PC-9 (cell line): Measurements from ENCODE around the gene COX6B1.

ENCODE experiments used
- CTCF ChIP-seq: fragments of 200-600 bp; sonication (generic); conservative IDR thresholded peaks from 2 replicates; pipeline ENCODE4 v1.6.1; 2017; ENCODE audit warnings: mixed run types, antibody characterized with exemption, mild to moderate bottlenecking, moderate library complexity
- EZH2 ChIP-seq: fragments of 200-600 bp; sonication (generic); IDR thresholded peaks from 2 replicates; pipeline ENCODE4 v1.8.0; 2017; ENCODE audit warnings: antibody characterized with exemption, low read depth

- TF ChIP-seq EZH2 (no peak), CTCF (no peak)
These were observed 8.3 kb upstream of the COX6B1 start for GRCh38 chr19:35639863-35640262.
